Liver (tissue), 9 donors: ENCODE measurements around the gene TAF15. TPM values are rescaled to one million over a fixed set of nuclear protein-coding genes. Genes with fewer than 3 reads are reported as not detected.

Source experiments
- DNase-seq: peaks from one replicate; pipeline ENCODE4 v3.0.0-alpha.2; 2017; ENCODE audit warnings: low spot score
- H3K27ac ChIP-seq, 2 donors: one replicate each; pipeline ENCODE4 v1.7.0; 2013; ENCODE audit warnings: inconsistent platforms in 2 of 2, low read length in 2 of 2, control low read depth in 1 of 2, low read depth in 1 of 2, mild to moderate bottlenecking in 1 of 2
- H3K27me3 ChIP-seq, 4 donors: one replicate each; pipeline versions ENCODE4 v1.6.1 to v1.7.0; 2013; ENCODE audit warnings: low read length in 3 of 4, inconsistent platforms in 1 of 4, mild to moderate bottlenecking in 1 of 4, moderate library complexity in 1 of 4; ENCODE audit not compliant: control insufficient read depth in 4 of 4, insufficient read depth in 4 of 4
- H3K36me3 ChIP-seq, 4 donors: one replicate each; pipeline versions ENCODE4 v1.6.1 to v1.7.0; 2013; ENCODE audit warnings: low read length in 3 of 4, mild to moderate bottlenecking in 3 of 4, low read depth in 1 of 4, moderate library complexity in 1 of 4; ENCODE audit not compliant: control insufficient read depth in 4 of 4, insufficient read depth in 3 of 4
- H3K4me1 ChIP-seq, 4 donors: one replicate each; pipeline versions ENCODE4 v1.6.1 to v1.7.0; 2013; ENCODE audit warnings: low read length in 3 of 4, mild to moderate bottlenecking in 3 of 4, moderate library complexity in 1 of 4; ENCODE audit not compliant: control insufficient read depth in 4 of 4, insufficient read depth in 4 of 4
- H3K4me3 ChIP-seq, 3 donors: one replicate each; pipeline versions ENCODE4 v1.6.1 to v1.7.0; 2013; ENCODE audit warnings: low read length in 3 of 3, control low read depth in 1 of 3, low read depth in 1 of 3, mild to moderate bottlenecking in 1 of 3
- H3K9ac ChIP-seq, 2 donors: one replicate each; pipeline ENCODE4 v1.7.0; 2013; ENCODE audit warnings: low read length in 2 of 2, mild to moderate bottlenecking in 2 of 2, moderate library complexity in 2 of 2, control low read depth in 1 of 2, low read depth in 1 of 2
- H3K9me3 ChIP-seq, 4 donors: one replicate each; pipeline versions ENCODE4 v1.6.1 to v1.7.0; 2013; ENCODE audit warnings: low read length in 3 of 4; ENCODE audit not compliant: control insufficient read depth in 4 of 4
- EGR1 ChIP-seq, 2 donors: IDR thresholded peaks; 2 replicates each; pipeline ENCODE4 v1.6.1; 2016 to 2018; ENCODE audit warnings: antibody characterized with exemption in 2 of 2, low read depth in 2 of 2
- FOXA1 ChIP-seq: IDR thresholded peaks from 2 replicates; pipeline ENCODE4 v1.6.1; 2016; ENCODE audit warnings: antibody characterized with exemption
- FOXA2 ChIP-seq: IDR thresholded peaks from 2 replicates; pipeline ENCODE4 v1.6.1; 2016; ENCODE audit warnings: antibody characterized with exemption
- GABPA ChIP-seq, 2 donors: IDR thresholded peaks in 1 of 2; conservative IDR thresholded peaks in 1 of 2; 2 replicates each; pipeline ENCODE4 v1.6.1; 2016; ENCODE audit warnings: antibody characterized with exemption in 2 of 2, mild to moderate bottlenecking in 1 of 2, moderate library complexity in 1 of 2
- HNF4A ChIP-seq, 2 donors: conservative IDR thresholded peaks; 2 replicates each; pipeline ENCODE4 v1.6.1; 2016; ENCODE audit warnings: antibody characterized with exemption in 2 of 2, mild to moderate bottlenecking in 2 of 2
- HNF4G ChIP-seq: IDR thresholded peaks from 2 replicates; pipeline ENCODE4 v1.6.1; 2016; ENCODE audit warnings: antibody characterized with exemption
- JUND ChIP-seq, 2 donors: IDR thresholded peaks; 2 replicates each; pipeline ENCODE4 v1.6.1; 2016; ENCODE audit warnings: antibody characterized with exemption in 2 of 2
- NR2F2 ChIP-seq: IDR thresholded peaks from 2 replicates; pipeline ENCODE4 v1.6.1; 2016; ENCODE audit warnings: antibody characterized with exemption
- RAD21 ChIP-seq, 2 donors: IDR thresholded peaks; 2 replicates each; pipeline ENCODE4 v1.6.1; 2016; ENCODE audit warnings: antibody characterized with exemption in 2 of 2, mild to moderate bottlenecking in 2 of 2
- RXRA ChIP-seq, 2 donors: IDR thresholded peaks; 2 replicates each; pipeline ENCODE4 v1.6.1; 2017 to 2018; ENCODE audit warnings: antibody characterized with exemption in 2 of 2, mild to moderate bottlenecking in 1 of 2
- SP1 ChIP-seq: IDR thresholded peaks from 2 replicates; pipeline ENCODE4 v1.6.1; 2018; ENCODE audit warnings: antibody characterized with exemption, mild to moderate bottlenecking
- TAF1 ChIP-seq: conservative IDR thresholded peaks from 2 replicates; pipeline ENCODE4 v1.6.1; 2016; ENCODE audit warnings: antibody characterized with exemption, mild to moderate bottlenecking
- YY1 ChIP-seq: IDR thresholded peaks from 2 replicates; pipeline ENCODE4 v1.6.1; 2016; ENCODE audit warnings: antibody characterized with exemption, mild to moderate bottlenecking
- WGBS: extraction: QIAGEN DNeasy Blood & Tissue Kit; methylation state at CpG from one replicate; pipeline ENCODE4 v1.1.7; 2013; 5-methylcytosine and 5-hydroxymethylcytosine counted together
- polyA plus RNA-seq, 2 donors: library from polyadenylated mRNA; stranded (reverse) in 1 of 2; unstranded in 1 of 2; fragments of 200-250 nt in 1 of 2; fragments of >200 nt in 1 of 2; fragmentation: Nextera tagmentation in 1 of 2; extraction: Ambion mirVana in 1 of 2; gene quantifications; one replicate each; pipeline versions ENCODE4 v1.2.1 to v1.2.3, GENCODE V29; 2013 to 2015
- total RNA-seq, 2 donors: library from RNA; depleted of rRNA; stranded (reverse); fragments of >200 nt; gene quantifications; one replicate each; pipeline ENCODE4 v1.2.3, GENCODE V29; 2014
- TF ChIP-seq, protein P1 (sequence below): IDR thresholded peaks from 2 replicates; pipeline ENCODE4 v1.6.1; 2016; ENCODE audit warnings: antibody characterized with exemption
- TF ChIP-seq, protein P2 (sequence below): IDR thresholded peaks from 2 replicates; pipeline ENCODE4 v1.6.1; 2016; ENCODE audit warnings: antibody characterized with exemption, mild to moderate bottlenecking
- TF ChIP-seq, protein P3 (sequence below): IDR thresholded peaks from 2 replicates; pipeline ENCODE4 v1.6.1; 2016; ENCODE audit warnings: antibody characterized with exemption
- TF ChIP-seq, protein P4 (sequence below): fragments of 150-350 bp; IDR thresholded peaks from 2 replicates; pipeline ENCODE4 v1.5.1; 2017; ENCODE audit warnings: improper control_type of control experiment, low read depth, low read length; ENCODE audit not compliant: missing input control
- donor health status: healthy.
- donor health status: healthy.
- donor health status: healthy.
- donor health status: healthy.
- donor health status: healthy.

The TAF15 gene
- total and polyA plus RNA-seq, 4 donors, result 13.5 to 75.0 (median 67.6) TPM

DNA sequence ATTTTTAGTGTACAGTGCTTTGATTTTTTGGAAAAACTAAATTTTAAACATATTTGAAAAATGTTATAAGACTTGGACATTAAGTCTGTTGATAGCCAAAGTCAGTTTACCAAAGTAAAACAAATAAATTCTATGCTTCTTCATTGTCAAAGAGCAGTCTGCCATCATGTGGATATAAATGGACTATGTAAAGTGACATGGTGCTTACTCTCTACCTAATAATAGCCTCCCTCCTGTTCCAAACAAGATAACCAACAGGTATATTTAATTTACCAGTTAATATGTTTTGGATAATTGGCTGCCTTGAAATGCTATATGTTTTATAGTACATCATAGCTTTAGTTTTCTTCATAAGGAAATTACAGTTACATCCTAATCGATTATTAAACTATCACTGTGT lies 15.9 kb downstream of the TAF15 start:
- Histone ChIP-seq H3K4me1 (no peaks in the 10 kb centered on the region), H3K27ac (no peak overlapping the region), H3K4me3 (no peak overlapping the region), H3K36me3 (peaks cover 14 to 44% (median 40%) of the 10 kb centered on the region in 4 donors), H3K9ac (no peak overlapping the region), H3K27me3 (no peaks in the 10 kb centered on the region), H3K9me3 (no peaks in the 10 kb centered on the region)
- DNase-seq, result no peak
- 96% methylated on average over 1 of the region's 1 CpG for WGBS
- no peak for TF ChIP-seq TAF1
- TF ChIP-seq RAD21 (IDR thresholded peaks at IDR 0.05), result no peak
- no peak for TF ChIP-seq SP1
- TF ChIP-seq HNF4G, result no peak
- no peak for TF ChIP-seq RXRA (IDR thresholded peaks at IDR 0.05)
- TF ChIP-seq, protein P1, sequence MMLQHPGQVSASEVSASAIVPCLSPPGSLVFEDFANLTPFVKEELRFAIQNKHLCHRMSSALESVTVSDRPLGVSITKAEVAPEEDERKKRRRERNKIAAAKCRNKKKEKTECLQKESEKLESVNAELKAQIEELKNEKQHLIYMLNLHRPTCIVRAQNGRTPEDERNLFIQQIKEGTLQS, result no peak
- TF ChIP-seq NR2F2, result no peak
- TF ChIP-seq HNF4A (conservative IDR thresholded peaks at IDR 0.05), result no peak
- TF ChIP-seq, protein P2, sequence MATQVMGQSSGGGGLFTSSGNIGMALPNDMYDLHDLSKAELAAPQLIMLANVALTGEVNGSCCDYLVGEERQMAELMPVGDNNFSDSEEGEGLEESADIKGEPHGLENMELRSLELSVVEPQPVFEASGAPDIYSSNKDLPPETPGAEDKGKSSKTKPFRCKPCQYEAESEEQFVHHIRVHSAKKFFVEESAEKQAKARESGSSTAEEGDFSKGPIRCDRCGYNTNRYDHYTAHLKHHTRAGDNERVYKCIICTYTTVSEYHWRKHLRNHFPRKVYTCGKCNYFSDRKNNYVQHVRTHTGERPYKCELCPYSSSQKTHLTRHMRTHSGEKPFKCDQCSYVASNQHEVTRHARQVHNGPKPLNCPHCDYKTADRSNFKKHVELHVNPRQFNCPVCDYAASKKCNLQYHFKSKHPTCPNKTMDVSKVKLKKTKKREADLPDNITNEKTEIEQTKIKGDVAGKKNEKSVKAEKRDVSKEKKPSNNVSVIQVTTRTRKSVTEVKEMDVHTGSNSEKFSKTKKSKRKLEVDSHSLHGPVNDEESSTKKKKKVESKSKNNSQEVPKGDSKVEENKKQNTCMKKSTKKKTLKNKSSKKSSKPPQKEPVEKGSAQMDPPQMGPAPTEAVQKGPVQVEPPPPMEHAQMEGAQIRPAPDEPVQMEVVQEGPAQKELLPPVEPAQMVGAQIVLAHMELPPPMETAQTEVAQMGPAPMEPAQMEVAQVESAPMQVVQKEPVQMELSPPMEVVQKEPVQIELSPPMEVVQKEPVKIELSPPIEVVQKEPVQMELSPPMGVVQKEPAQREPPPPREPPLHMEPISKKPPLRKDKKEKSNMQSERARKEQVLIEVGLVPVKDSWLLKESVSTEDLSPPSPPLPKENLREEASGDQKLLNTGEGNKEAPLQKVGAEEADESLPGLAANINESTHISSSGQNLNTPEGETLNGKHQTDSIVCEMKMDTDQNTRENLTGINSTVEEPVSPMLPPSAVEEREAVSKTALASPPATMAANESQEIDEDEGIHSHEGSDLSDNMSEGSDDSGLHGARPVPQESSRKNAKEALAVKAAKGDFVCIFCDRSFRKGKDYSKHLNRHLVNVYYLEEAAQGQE, result no peak
- no peak for TF ChIP-seq FOXA1
- TF ChIP-seq, protein P3, sequence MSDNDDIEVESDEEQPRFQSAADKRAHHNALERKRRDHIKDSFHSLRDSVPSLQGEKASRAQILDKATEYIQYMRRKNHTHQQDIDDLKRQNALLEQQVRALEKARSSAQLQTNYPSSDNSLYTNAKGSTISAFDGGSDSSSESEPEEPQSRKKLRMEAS, result no peak
- no peak for TF ChIP-seq EGR1 (IDR thresholded peaks at IDR 0.05; ENCODE audit: low read depth in 2 of 2)
- TF ChIP-seq, protein P4, sequence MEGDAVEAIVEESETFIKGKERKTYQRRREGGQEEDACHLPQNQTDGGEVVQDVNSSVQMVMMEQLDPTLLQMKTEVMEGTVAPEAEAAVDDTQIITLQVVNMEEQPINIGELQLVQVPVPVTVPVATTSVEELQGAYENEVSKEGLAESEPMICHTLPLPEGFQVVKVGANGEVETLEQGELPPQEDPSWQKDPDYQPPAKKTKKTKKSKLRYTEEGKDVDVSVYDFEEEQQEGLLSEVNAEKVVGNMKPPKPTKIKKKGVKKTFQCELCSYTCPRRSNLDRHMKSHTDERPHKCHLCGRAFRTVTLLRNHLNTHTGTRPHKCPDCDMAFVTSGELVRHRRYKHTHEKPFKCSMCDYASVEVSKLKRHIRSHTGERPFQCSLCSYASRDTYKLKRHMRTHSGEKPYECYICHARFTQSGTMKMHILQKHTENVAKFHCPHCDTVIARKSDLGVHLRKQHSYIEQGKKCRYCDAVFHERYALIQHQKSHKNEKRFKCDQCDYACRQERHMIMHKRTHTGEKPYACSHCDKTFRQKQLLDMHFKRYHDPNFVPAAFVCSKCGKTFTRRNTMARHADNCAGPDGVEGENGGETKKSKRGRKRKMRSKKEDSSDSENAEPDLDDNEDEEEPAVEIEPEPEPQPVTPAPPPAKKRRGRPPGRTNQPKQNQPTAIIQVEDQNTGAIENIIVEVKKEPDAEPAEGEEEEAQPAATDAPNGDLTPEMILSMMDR, result no peak
- no peak for TF ChIP-seq JUND (IDR thresholded peaks at IDR 0.05)

DNA sequence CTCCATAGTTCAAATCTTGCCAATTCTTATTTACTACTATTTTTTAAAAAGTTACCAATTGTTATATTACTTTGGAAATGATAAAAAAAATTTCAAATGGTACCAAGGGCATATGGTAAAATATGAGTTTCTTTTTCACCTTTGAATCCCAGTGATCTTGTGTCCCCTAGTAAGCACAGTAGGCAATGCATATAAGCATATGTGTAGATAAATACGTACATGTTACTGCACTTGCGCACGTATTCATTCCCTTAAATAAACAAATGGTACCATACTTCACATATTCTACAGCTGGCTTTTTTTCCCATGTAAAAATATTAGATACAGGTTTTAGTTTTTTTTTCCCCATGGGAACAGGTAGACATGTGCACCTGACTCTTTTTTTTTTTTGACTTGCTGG lies 31.8 kb downstream of the TAF15 start:
- Histone ChIP-seq H3K36me3 (peaks cover 15 to 72% (median 54%) of the 10 kb centered on the region in 4 donors), H3K4me3 (no peak overlapping the region), H3K4me1 (no peaks in the 10 kb centered on the region), H3K27ac (no peak overlapping the region), H3K9ac (no peak overlapping the region), H3K9me3 (no peaks in the 10 kb centered on the region), H3K27me3 (no peaks in the 10 kb centered on the region)
- WGBS, result 98% methylated on average over 3 of the region's 3 CpGs
- TF ChIP-seq RXRA (IDR thresholded peaks at IDR 0.05), result no peak
- TF ChIP-seq RAD21 (IDR thresholded peaks at IDR 0.05), result no peak
- no peak for TF ChIP-seq EGR1 (IDR thresholded peaks at IDR 0.05; ENCODE audit: low read depth in 2 of 2)
- TF ChIP-seq, protein P3, result no peak
- no peak for TF ChIP-seq GABPA (IDR thresholded peaks at IDR 0.05 in 1 of 2, conservative IDR thresholded peaks at IDR 0.05 in 1 of 2)
- no peak for TF ChIP-seq YY1
- TF ChIP-seq, protein P2, result no peak
- no peak for TF ChIP-seq JUND (IDR thresholded peaks at IDR 0.05)
- no peak for TF ChIP-seq HNF4A (conservative IDR thresholded peaks at IDR 0.05)
- TF ChIP-seq, protein P4, result no peak
- TF ChIP-seq HNF4G, result no peak
- no peak for TF ChIP-seq FOXA1
- no peak for TF ChIP-seq FOXA2
- TF ChIP-seq, protein P1, result no peak
- DNase-seq, result no peak
